Nucleus accumbens (tissue), 56 donors: ENCODE data around the gene CHIT1.
A peak's percentile ranks its signal among the peaks of the same experiment; 100 is the strongest.

Source experiments
- DNase-seq, 56 donors: peaks; one replicate each; lab custom pipeline; 2025; lab: John Stamatoyannopoulos, UW

CHIT1 gene

GRCh38 chr1:203197625-203198024 is 31.8 kb downstream of the CHIT1 start:
- DNase-seq, result no peak

- DNase-seq, result no peak
These were observed 33.1 kb downstream of the CHIT1 start for GRCh38 chr1:203196371-203196770.

DNA sequence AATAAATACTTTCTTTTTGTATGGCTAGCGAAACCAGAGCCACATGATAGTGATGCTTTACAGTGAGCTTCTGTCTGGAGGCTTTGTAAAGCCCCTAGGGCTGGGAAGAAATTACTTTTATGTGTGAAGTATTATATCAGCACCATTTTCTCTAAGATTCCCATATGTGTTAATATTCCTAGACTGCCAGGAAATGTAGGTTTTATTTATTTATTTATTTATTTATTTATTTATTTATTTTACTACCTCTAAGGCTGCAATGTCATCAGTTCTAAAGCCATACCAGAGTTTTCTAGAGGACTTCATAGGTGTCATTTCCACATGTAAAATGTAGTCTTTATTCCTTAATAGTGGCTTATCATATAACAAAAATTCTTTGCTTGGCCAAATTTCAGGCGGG is 38.5 kb downstream of the CHIT1 start:
- DNase-seq, result no peak

- peak in 3 of 56 donors; percentile 20 to 29 (median 20) for DNase-seq
These were observed 39.5 kb downstream of the CHIT1 start for GRCh38 chr1:203189951-203190352.

- DNase-seq, result no peak
These were observed 40.7 kb downstream of the CHIT1 start for GRCh38 chr1:203188686-203189232.

- peak in 1 of 56 donors; percentile 34 for DNase-seq
These were observed 41.7 kb downstream of the CHIT1 start for GRCh38 chr1:203187689-203188264.

- DNase-seq, result peak in 2 of 56 donors; percentile 34 to 43
These were observed 42.2 kb downstream of the CHIT1 start for GRCh38 chr1:203187304-203187685.

- peak in 33 of 56 donors; percentile 23 to 75 (median 51) for DNase-seq
These were observed 42.8 kb downstream of the CHIT1 start, which contains the start of gene CHI3L1 for GRCh38 chr1:203186446-203187303. CHI3L1 (minus strand) TSS chr1:203186704; CDS start chr1:203186623, 81 bp downstream.

DNA sequence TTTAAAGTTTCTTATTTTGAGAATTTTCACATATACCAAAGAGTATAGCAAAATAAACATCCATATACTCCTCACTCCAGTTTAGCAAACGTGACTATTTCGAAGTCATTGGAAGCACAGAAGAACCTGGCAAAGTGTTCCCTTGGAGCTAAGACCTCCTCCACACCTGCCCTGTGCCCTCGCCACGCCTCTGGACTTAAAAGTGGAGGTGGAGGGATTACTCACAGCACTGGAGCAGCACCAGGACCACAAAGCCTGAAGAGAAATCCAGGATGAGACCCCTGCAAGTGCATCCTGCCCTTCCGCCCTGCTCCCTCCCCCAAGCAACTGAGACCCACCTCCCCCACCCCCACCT is 43.4 kb downstream of the CHIT1 start:
- no peak for DNase-seq

- no peak for DNase-seq
These were observed 43.9 kb downstream of the CHIT1 start for GRCh38 chr1:203185585-203185984.

DNA sequence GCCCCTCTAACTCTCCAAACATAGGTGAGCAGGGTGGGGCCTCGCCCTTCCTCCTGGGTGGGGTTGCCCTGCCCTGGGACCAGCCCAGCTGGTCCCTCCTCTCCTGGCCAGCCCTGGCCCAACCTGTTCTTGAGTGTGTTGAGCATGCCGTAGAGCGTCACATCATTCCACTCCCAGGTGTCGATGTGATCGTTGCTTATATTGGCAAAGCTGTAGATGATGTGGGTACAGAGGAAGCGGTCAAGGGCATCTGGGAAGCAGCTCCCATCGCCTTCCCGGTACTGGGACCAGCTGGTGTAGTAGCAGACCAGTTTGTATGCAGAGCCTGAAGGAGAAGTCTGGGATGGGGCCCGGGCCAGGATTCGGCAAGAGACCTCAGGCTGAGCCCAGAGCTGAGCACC is 44.4 kb downstream of the CHIT1 start:
- peak in 1 of 56 donors; percentile 31 for DNase-seq

DNA sequence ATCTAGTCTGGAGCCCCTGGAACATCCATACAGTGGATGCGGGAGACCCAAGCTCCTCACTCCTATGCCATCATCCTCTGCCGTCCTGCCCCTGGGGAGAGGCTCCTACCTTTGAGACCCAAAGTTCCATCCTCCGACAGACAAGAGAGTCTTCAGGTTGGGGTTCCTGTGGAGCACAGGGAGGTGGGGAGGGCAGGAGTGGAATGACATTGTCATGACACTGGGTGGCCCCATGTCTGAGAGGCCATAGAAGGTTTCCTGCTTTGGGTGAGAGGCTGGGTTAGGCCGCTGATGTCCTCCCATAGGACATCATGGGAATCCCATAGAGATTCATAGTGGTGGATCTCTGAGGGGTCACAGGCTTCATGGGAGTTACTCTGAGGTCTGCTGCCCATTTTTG is 45.0 kb downstream of the CHIT1 start:
- DNase-seq, result no peak

DNA sequence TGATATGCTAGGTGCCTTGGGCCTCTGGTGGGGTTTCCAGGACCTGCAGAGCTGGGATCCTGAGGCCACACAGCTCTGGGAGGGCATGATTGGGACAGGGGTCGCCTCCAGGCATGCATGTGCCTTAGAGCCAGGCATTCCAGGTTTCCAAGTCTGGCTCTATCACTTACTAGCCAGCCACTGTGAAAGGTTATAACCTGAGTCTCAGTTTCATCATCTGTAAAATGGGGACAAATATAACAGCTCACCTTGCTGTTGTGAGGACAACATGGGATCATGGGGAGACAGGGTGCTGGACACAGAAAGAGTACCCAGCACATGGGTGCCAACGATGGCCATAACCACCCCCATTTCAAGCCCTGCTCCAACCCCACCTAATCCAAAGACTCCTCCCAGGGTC is 45.6 kb downstream of the CHIT1 start:
- no peak for DNase-seq

DNA sequence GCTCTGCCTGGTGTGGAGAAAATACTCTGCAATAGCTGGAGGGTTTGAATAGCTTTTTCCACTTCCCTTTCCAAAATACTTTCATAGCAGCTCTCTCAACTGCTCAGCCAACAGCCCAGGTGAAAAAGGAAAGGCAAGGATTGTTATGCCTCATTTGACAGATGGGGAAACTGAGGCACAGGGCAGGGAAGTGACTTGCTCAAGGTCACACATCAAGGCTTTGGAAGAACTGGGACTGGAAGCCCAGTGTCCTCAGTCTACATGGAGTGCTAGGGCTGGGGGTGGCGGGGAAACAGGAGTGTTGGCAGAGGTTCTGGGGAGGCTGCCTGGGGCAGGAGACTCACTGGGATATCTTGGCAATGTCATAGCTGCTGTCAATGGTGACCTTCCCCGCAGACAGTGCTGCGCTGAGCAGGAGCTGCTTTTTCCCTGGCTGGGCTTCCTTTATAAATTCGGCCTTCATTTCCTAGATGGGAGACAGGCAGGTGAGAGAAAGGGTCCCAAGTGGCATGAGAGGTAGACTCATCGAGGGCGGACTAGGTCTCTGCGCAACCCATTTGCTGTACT is 47.0 kb downstream of the CHIT1 start:
- no peak for DNase-seq

GRCh38 chr1:203181586-203182386 is 47.7 kb downstream of the CHIT1 start:
- DNase-seq, result no peak

DNA sequence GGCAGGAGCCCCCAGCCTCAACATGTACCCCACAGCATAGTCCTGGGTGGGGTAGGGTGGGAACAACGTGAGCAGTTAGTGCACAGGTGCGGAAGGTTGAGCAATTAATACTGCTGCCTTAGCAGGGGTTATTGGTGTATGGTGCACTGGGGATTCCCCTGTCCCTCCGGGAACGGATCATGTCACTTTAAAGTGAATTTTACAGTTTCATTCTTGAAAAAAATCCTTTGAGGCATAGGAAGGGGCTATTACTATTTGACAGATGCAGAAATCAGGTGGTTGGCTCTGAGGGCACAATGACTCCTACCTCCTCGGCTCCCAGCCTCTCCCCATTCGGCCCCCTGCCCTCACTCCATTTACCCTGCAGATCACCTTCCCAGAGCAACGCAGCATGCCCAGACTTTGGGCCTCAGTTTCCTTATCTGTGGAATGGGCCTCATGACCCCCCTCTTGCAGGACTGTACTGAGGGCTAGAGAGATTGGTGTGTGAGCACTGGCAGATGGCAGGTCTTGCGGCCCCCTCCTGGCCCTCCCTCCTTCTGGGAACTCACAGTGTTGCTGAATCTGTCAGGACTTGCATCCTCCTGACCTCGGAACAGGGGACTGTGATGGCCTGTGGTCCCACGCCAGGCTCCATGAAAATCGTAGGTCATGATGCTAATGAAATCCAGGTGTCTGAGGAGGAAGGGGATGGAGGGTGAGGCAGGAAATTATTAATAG is 48.7 kb downstream of the CHIT1 start:
- no peak for DNase-seq

- DNase-seq, result no peak
These were observed 49.8 kb downstream of the CHIT1 start for GRCh38 chr1:203179667-203180005.

- DNase-seq, result no peak
These were observed 50.4 kb downstream of the CHIT1 start for GRCh38 chr1:203178821-203179666.

GRCh38 chr1:203178083-203178482 is 51.4 kb downstream of the CHIT1 start:
- no peak for DNase-seq
